A673 (cell line): ENCODE data around the gene PVR. TPM values are rescaled to one million over a fixed set of nuclear protein-coding genes. Genes with fewer than 3 reads are reported as not detected.
"Not testable (repeated sequence)": the region's sequence is repeated elsewhere in the genome, so short reads cannot be mapped to it uniquely, and the experiment has no call there.

Experiments used
- BruUV-seq: library from RNA; stranded (reverse); fragments of 400-500 nt; replicated peaks from 2 replicates; lab custom pipeline; 2021; lab: Mats Ljungman, UMichigan
- CTCF ChIA-PET: fragments of 300-600 bp; sonication (Branson Sonifier 250); formaldehyde crosslinking; loops from one replicate; lab custom pipeline; 2022; ENCODE audit warnings: antibody characterized with exemption; lab: Charles Lee
- POLR2A ChIA-PET: fragments of 300-600 bp; sonication (Branson Sonifier 250); formaldehyde crosslinking; loops from one replicate; lab custom pipeline; 2022; ENCODE audit warnings: antibody characterized with exemption; ENCODE audit not compliant: low non-redundant PET; lab: Charles Lee
- DNase-seq: peaks from one replicate; pipeline ENCODE4 v3.0.0-alpha.2; 2015; ENCODE audit warnings: low spot score
- H3K27ac ChIP-seq: fragments of 200-600 bp; sonication (generic); 2 replicates; pipeline ENCODE4 v1.5.1; 2016; ENCODE audit warnings: mixed run types, low read depth, mild to moderate bottlenecking, mixed read lengths, antibody characterized with exemption, low read length; ENCODE audit not compliant: poor library complexity, severe bottlenecking
- H3K27me3 ChIP-seq: fragments of 200-600 bp; sonication (generic); replicated peaks from 2 replicates; pipeline ENCODE4 v1.6.1; 2017; ENCODE audit warnings: mixed run types, low read depth, mild to moderate bottlenecking, mixed read lengths, antibody characterized with exemption, low read length; ENCODE audit not compliant: insufficient read depth, poor library complexity
- H3K36me3 ChIP-seq: fragments of 200-600 bp; sonication (generic); 2 replicates; pipeline ENCODE4 v1.6.1; 2016; ENCODE audit warnings: mixed run types, mild to moderate bottlenecking, mixed read lengths, antibody characterized with exemption, low read length; ENCODE audit not compliant: insufficient read depth, poor library complexity, severe bottlenecking
- H3K4me1 ChIP-seq: fragments of 200-600 bp; sonication (generic); 2 replicates; pipeline ENCODE4 v1.6.1; 2017; ENCODE audit warnings: mixed run types, mild to moderate bottlenecking, mixed read lengths, antibody characterized with exemption, low read length; ENCODE audit not compliant: insufficient read depth, poor library complexity, severe bottlenecking
- H3K4me3 ChIP-seq: fragments of 200-600 bp; sonication (generic); 2 replicates; pipeline ENCODE4 v1.5.1; 2016; ENCODE audit warnings: low read depth, mixed run types, mild to moderate bottlenecking, mixed read lengths, low read length; ENCODE audit not compliant: poor library complexity, severe bottlenecking
- H3K9me3 ChIP-seq: fragments of 200-600 bp; sonication (generic); 2 replicates; pipeline ENCODE4 v1.6.1; 2016; ENCODE audit warnings: mixed run types, low read depth, mild to moderate bottlenecking, mixed read lengths, antibody characterized with exemption, low read length; ENCODE audit not compliant: poor library complexity, severe bottlenecking
- EZH2 ChIP-seq: fragments of 200-600 bp; sonication (generic); IDR thresholded peaks from 2 replicates; pipeline ENCODE4 v1.6.1; 2017; ENCODE audit warnings: borderline replicate concordance, low read depth, mild to moderate bottlenecking, mixed read lengths, antibody characterized with exemption, low read length; ENCODE audit not compliant: poor library complexity, severe bottlenecking
- intact Hi-C: fragments of 100-400 bp; cut with micrococcal nuclease; formaldehyde crosslinking; loops from one replicate; pipeline ENCODE4 v1.10.0; 2022; ENCODE audit not compliant: unreplicated experiment
- total RNA-seq: library from RNA; stranded (reverse); gene quantifications from 2 replicates; pipeline ENCODE4 v1.2.3, GENCODE V29; 2021
- TF ChIP-seq, protein P1 (sequence below): fragments of 300-800, 200-600 bp; sonication (generic); conservative IDR thresholded peaks from 2 replicates; pipeline ENCODE4 v1.5.1; 2017; ENCODE audit warnings: low read depth, mild to moderate bottlenecking, antibody characterized with exemption, low read length, moderate library complexity, mixed read lengths

Gene PVR
- total RNA-seq, 1 experiment from 2014 or later: 29.5 TPM

GRCh38 chr19:44607917-44608316 lies 35.8 kb upstream of the PVR start:
- Histone ChIP-seq H3K27ac (no peak overlapping the region), H3K4me1 (peaks cover 16% of the 10 kb centered on the region), H3K27me3 (no peaks in the 10 kb centered on the region), H3K4me3 (no peak overlapping the region), H3K36me3 (no peaks in the 10 kb centered on the region), H3K9me3 (no peaks in the 10 kb centered on the region)
- ChIA-PET POLR2A (no interaction called here), CTCF (no interaction called here)
- peak; percentile 11 for DNase-seq
- BruUV-seq: no TSS peak
- no peak for TF ChIP-seq EZH2
- TF ChIP-seq, protein P1, sequence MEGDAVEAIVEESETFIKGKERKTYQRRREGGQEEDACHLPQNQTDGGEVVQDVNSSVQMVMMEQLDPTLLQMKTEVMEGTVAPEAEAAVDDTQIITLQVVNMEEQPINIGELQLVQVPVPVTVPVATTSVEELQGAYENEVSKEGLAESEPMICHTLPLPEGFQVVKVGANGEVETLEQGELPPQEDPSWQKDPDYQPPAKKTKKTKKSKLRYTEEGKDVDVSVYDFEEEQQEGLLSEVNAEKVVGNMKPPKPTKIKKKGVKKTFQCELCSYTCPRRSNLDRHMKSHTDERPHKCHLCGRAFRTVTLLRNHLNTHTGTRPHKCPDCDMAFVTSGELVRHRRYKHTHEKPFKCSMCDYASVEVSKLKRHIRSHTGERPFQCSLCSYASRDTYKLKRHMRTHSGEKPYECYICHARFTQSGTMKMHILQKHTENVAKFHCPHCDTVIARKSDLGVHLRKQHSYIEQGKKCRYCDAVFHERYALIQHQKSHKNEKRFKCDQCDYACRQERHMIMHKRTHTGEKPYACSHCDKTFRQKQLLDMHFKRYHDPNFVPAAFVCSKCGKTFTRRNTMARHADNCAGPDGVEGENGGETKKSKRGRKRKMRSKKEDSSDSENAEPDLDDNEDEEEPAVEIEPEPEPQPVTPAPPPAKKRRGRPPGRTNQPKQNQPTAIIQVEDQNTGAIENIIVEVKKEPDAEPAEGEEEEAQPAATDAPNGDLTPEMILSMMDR: no peak
- intact Hi-C loops: no loop called here

GRCh38 chr19:44608391-44608821 lies 35.3 kb upstream of the PVR start:
- peaks cover 16% of the 10 kb centered on the region for H3K4me1 ChIP-seq
- no peak for TF ChIP-seq EZH2
- no peaks in the 10 kb centered on the region for H3K9me3 ChIP-seq
- peak; percentile 86 for DNase-seq
- no peaks in the 10 kb centered on the region for H3K27me3 ChIP-seq
- intact Hi-C loops: no loop called here
- H3K36me3 ChIP-seq: no peaks in the 10 kb centered on the region
- ChIA-PET POLR2A (no interaction called here), CTCF (no interaction called here)
- no peak overlapping the region for H3K4me3 ChIP-seq
- BruUV-seq: no TSS peak
- peak overlapping the region; percentile 30 for H3K27ac ChIP-seq

GRCh38 chr19:44609219-44609618 lies 34.5 kb upstream of the PVR start:
- H3K27ac ChIP-seq: peak overlapping the region; percentile 30
- TF ChIP-seq, protein P1: no peak
- no peak for TF ChIP-seq EZH2
- CTCF ChIA-PET: no interaction called here
- intact Hi-C loops: no loop called here
- H3K9me3 ChIP-seq: no peaks in the 10 kb centered on the region
- no peaks in the 10 kb centered on the region for H3K36me3 ChIP-seq
- no peak for DNase-seq
- peaks cover 16% of the 10 kb centered on the region for H3K4me1 ChIP-seq
- POLR2A ChIA-PET: no interaction called here
- BruUV-seq: no TSS peak
- no peaks in the 10 kb centered on the region for H3K27me3 ChIP-seq
- H3K4me3 ChIP-seq: no peak overlapping the region

DNA sequence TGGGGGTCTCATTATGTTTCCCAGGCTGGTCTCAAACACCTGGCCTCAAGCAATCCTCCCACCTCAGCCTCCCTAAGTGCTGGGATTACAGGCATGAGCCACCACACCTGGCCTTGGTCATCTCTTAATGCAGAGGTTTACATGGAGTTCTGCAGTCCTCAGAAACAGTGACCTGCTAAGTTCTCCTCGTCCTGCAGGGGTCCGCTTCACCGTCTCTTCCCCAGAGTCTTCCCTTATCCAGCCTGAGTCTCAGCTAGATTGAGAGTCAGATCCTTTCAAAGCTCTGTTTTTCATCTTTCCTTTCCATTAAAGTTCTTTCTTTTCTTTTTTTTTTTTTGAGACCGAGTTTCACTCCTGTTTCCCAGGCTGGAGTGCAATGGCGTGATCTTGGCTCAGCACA lies 33.2 kb upstream of the PVR start:
- H3K4me3 ChIP-seq, intact Hi-C loops, CTCF ChIA-PET, H3K36me3 ChIP-seq, DNase-seq, H3K9me3 ChIP-seq, BruUV-seq, H3K27me3 ChIP-seq, H3K27ac ChIP-seq: not testable (repeated sequence)
- peaks cover 16% of the 10 kb centered on the region for H3K4me1 ChIP-seq
- POLR2A ChIA-PET: interaction anchor here (0.6 kb wide), 1 partner anchor 98 kb away, joined by 6 read pairs; no protein-coding TSS in a partner anchor
